ENCODE data around the gene TSPAN13. TPM values are rescaled to one million over a fixed set of nuclear protein-coding genes. Genes with fewer than 3 reads are reported as not detected.

TSPAN13 gene
- total and polyA plus RNA-seq, 2 of the 8 experiments (the other 6 are each of a cell fraction or from before 2014, with no cell fraction given), result 15.3 to 28.1 TPM

- Histone ChIP-seq H4K5ac (ENCODE audit: insufficient read length, low read depth, low read length) (no peak overlapping the region), H2BK15ac (ENCODE audit: low read length) (no peak overlapping the region), H3K27ac (ENCODE audit: low read depth, low read length) (no peak overlapping the region), H3K36me3 (ENCODE audit: control insufficient read depth in 2 of 4, insufficient read depth in 4 of 4, low read length in 3 of 4) (no peaks in the 10 kb centered on the region), H2AFZ (ENCODE audit: low read length) (no peak overlapping the region), H4K8ac (ENCODE audit: extremely low read depth, insufficient read depth, low read length) (no peak overlapping the region), H3K4ac (replicated peaks; ENCODE audit: insufficient read length, low read depth, low read length) (no peak overlapping the region), H2AK5ac (ENCODE audit: low read depth, low read length) (no peak overlapping the region), H2BK20ac (ENCODE audit: low read length) (no peak overlapping the region), H3K79me2 (ENCODE audit: control insufficient read depth in 1 of 2, insufficient read depth in 2 of 2, low read length in 2 of 2) (no peaks in the 10 kb centered on the region), H3K14ac (ENCODE audit: insufficient read length) (no peak overlapping the region), H3K9ac (replicated peaks in 1 of 4; ENCODE audit: extremely low read depth in 1 of 4, low read depth in 3 of 4, low read length in 3 of 4) (no peak overlapping the region), H3K4me1 (replicated peaks in 1 of 4; ENCODE audit: control insufficient read depth in 3 of 4, insufficient read depth in 4 of 4, low read length in 3 of 4) (peaks cover 0 to 10% (median 7%) of the 10 kb centered on the region in 4 experiments; a peak in 5 of 7 replicates), H3K23me2 (ENCODE audit: low read depth, low read length) (no peaks in the 10 kb centered on the region), H4K20me1 (replicated peaks in 1 of 2; ENCODE audit: control insufficient read depth in 1 of 2, insufficient read depth in 2 of 2, low read length in 2 of 2) (no peaks in the 10 kb centered on the region), H2BK120ac (replicated peaks; ENCODE audit: low read depth, low read length) (no peak overlapping the region), H3K56ac (replicated peaks; ENCODE audit: insufficient read length, low read depth, low read length) (no peak overlapping the region), H3K18ac (ENCODE audit: extremely low read depth, low read length) (no peak overlapping the region), H3K4me3 (ENCODE audit: extremely low read depth in 1 of 4, insufficient read depth in 2 of 4, low read depth in 3 of 4, low read length in 4 of 4) (no peak overlapping the region), H3K79me1 (ENCODE audit: low read depth, low read length) (no peaks in the 10 kb centered on the region), H3K4me2 (ENCODE audit: insufficient read depth in 1 of 2, low read depth in 2 of 2, low read length in 2 of 2) (no peak overlapping the region), H3K9me3 (ENCODE audit: insufficient read depth in 2 of 2, low read depth in 1 of 2, low read length in 1 of 2) (no peaks in the 10 kb centered on the region), H3K27me3 (replicated peaks in 1 of 4; ENCODE audit: control insufficient read depth in 3 of 4, extremely low read depth in 1 of 4, insufficient read depth in 3 of 4, low read length in 3 of 4) (no peaks in the 10 kb centered on the region), H4K91ac (replicated peaks; ENCODE audit: insufficient read length, low read length) (no peak overlapping the region), H3K23ac (ENCODE audit: insufficient read length) (no peak overlapping the region), H2BK12ac (ENCODE audit: low read depth, low read length) (no peak overlapping the region), H2BK5ac (ENCODE audit: low read depth, low read length) (no peak overlapping the region)
- DNase-seq (ENCODE audit: low read depth in 1 of 2, low spot score in 2 of 2) (no peak), FAIRE-seq (no peak)
- ChIA-PET CTCF (ENCODE audit: partially characterized antibody) (interaction anchor here (0.6 to 1.4 kb wide), 3 partner anchors 8 to 141 kb away, joined by 3 to 4 read pairs (median 3); no protein-coding TSS in a partner anchor), POLR2A (ENCODE audit: partially characterized antibody) (interaction anchor here (1.3 kb wide), 1 partner anchor 10 kb away, joined by 3 read pairs; no protein-coding TSS in a partner anchor)
- 41% methylated on average over 2 of the region's 2 CpGs; no CpG with 5 or more reads in 1 of the 2 experiments for WGBS, 2 experiments (ENCODE audit: extremely low coverage in 1 of 2, insufficient coverage in 1 of 2, insufficient read length in 1 of 2, insufficient replicate concordance in 2 of 2, low coverage in 1 of 2, low lambda C conversion rate in 2 of 2, missing lambda C conversion rate in 1 of 2)
- TF ChIP-seq CHD2 (IDR thresholded peaks at IDR 0.05; ENCODE audit: low read length) (no peak), BACH1 (IDR thresholded peaks at IDR 0.05; ENCODE audit: low read length) (no peak), ATF3 (IDR thresholded peaks at IDR 0.05; ENCODE audit: insufficient read depth, low read depth, low read length) (no peak), JUND (IDR thresholded peaks at IDR 0.05; ENCODE audit: low read length) (no peak), TCF12 (IDR thresholded peaks at IDR 0.05; ENCODE audit: low read depth, low read length) (no peak), SRF (IDR thresholded peaks at IDR 0.05; ENCODE audit: low read depth, low read length) (no peak), ASH2L (IDR thresholded peaks at IDR 0.05; ENCODE audit: low read length) (no peak), EGR1 (IDR thresholded peaks at IDR 0.05; ENCODE audit: borderline replicate concordance, low read depth, low read length) (no peak), CTBP2 (IDR thresholded peaks at IDR 0.05; ENCODE audit: borderline replicate concordance, insufficient read depth, insufficient read length, low read length) (no peak), POLR2A (IDR thresholded peaks at IDR 0.05; ENCODE audit: control extremely low read depth in 1 of 2, low read depth in 2 of 2, low read length in 2 of 2) (no peak), BCL11A (IDR thresholded peaks at IDR 0.05; ENCODE audit: low read depth in 2 of 2, low read length in 2 of 2) (no peak), RNF2 (IDR thresholded peaks at IDR 0.05; ENCODE audit: borderline replicate concordance, low read depth, low read length, missing control alignments, poor library complexity, severe bottlenecking) (no peak), YY1 (IDR thresholded peaks at IDR 0.05; ENCODE audit: low read depth, low read length) (no peak)
Observed at GRCh38 chr7:16745645-16746044, 7.9 kb upstream of the TSPAN13 start.
